Measurements from ENCODE around the gene MMS22L.

The MMS22L gene

DNA sequence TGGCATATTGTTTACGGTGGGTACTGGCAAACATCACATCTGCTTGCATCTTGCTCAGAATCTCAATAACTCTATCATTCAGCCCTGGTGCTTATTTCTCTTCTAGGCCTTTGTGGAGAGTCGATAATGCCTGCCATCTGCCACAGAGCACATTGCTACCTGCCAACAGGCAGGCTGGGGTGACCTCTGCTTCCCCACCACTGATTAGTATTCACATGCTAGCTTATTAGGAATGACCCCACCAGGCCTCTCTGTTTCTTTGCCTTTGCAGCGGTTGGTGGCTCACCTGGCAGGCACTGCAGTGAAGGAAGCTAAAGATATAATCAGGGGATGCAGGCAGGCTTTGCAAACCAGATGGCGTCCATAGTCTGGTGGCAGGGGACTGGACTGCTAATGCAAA is 154.5 kb downstream of the MMS22L start:
- no peak overlapping the region for H2AFZ ChIP-seq (ENCODE audit: low read depth)
- no peaks in the 10 kb centered on the region for H3K4me1 ChIP-seq (ENCODE audit: low read depth, poor library complexity, severe bottlenecking)
- H3K4me2 ChIP-seq = no peak overlapping the region
- no peak overlapping the region for H3K27ac ChIP-seq
- H3K79me2 ChIP-seq (ENCODE audit: insufficient read depth, low read depth) = no peaks in the 10 kb centered on the region
- no peaks in the 10 kb centered on the region for H3K27me3 ChIP-seq (ENCODE audit: insufficient read depth, low read depth)
- no peaks in the 10 kb centered on the region for H4K20me1 ChIP-seq (ENCODE audit: insufficient read depth)
- no peak for TF ChIP-seq CTCF (conservative IDR thresholded peaks at IDR 0.05; ENCODE audit: low read depth, low read length)
- no peaks in the 10 kb centered on the region for H3K36me3 ChIP-seq (ENCODE audit: insufficient read depth)
- H3K4me3 ChIP-seq (IDR thresholded peaks at IDR 0.05; ENCODE audit: insufficient read depth, low read depth, low read length) = no peak overlapping the region
- H3K9ac ChIP-seq = no peak overlapping the region

DNA sequence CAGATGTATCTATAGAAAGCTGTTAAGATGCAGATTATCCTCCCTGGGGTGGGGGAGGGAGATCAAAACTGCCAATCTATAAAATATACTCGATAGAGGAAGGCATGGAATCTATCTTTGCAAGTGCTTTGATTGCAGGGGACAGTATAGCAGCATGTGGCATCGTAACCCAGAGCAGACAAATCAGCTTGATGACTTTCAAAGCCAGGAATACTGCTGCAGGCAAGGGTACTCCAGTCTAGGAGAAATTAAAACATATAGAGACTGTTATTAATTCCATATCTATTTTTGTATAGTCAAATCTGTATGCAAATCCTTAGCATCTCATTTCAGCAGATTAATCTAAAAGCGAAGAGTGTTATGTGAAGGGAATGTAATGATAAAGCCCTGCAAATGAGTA is 159.4 kb downstream of the MMS22L start:
- Histone ChIP-seq H3K79me2 (ENCODE audit: insufficient read depth, low read depth) (no peaks in the 10 kb centered on the region), H3K4me1 (ENCODE audit: low read depth, poor library complexity, severe bottlenecking) (no peaks in the 10 kb centered on the region), H3K27ac (no peak overlapping the region), H3K36me3 (ENCODE audit: insufficient read depth) (no peaks in the 10 kb centered on the region), H3K4me3 (IDR thresholded peaks at IDR 0.05; ENCODE audit: insufficient read depth, low read depth, low read length) (no peak overlapping the region), H4K20me1 (ENCODE audit: insufficient read depth) (no peaks in the 10 kb centered on the region), H3K9ac (no peak overlapping the region), H2AFZ (ENCODE audit: low read depth) (no peak overlapping the region), H3K27me3 (ENCODE audit: insufficient read depth, low read depth) (no peaks in the 10 kb centered on the region), H3K4me2 (no peak overlapping the region)
- no peak for TF ChIP-seq CTCF (conservative IDR thresholded peaks at IDR 0.05; ENCODE audit: low read depth, low read length)

DNA sequence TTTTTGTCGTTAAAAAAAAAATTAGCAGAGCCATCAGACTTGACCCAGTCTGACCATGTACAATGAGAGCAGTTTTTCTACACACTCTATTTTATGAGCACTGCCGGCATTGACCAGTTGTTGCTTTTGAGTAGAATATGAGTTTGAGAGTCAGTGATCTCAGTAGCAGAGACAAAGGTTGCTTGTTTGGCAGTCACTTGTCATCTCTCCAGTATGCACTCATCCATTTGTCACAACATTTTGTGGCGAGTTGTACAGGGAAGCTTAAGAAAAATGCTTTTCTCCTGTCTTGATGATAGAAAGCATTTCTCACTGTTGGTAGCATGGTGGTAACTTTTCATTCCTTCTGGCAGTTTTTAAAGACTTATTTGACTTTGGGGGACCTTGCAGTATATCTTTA is 159.9 kb downstream of the MMS22L start:
- TF ChIP-seq CTCF (conservative IDR thresholded peaks at IDR 0.05; ENCODE audit: low read depth, low read length) = no peak
- no peaks in the 10 kb centered on the region for H3K36me3 ChIP-seq (ENCODE audit: insufficient read depth)
- H3K4me1 ChIP-seq (ENCODE audit: low read depth, poor library complexity, severe bottlenecking) = no peaks in the 10 kb centered on the region
- no peaks in the 10 kb centered on the region for H3K27me3 ChIP-seq (ENCODE audit: insufficient read depth, low read depth)
- no peak overlapping the region for H3K4me2 ChIP-seq
- H2AFZ ChIP-seq (ENCODE audit: low read depth) = no peak overlapping the region
- H3K9ac ChIP-seq = no peak overlapping the region
- no peak overlapping the region for H3K27ac ChIP-seq
- H4K20me1 ChIP-seq (ENCODE audit: insufficient read depth) = no peaks in the 10 kb centered on the region
- no peaks in the 10 kb centered on the region for H3K79me2 ChIP-seq (ENCODE audit: insufficient read depth, low read depth)
- H3K4me3 ChIP-seq (IDR thresholded peaks at IDR 0.05; ENCODE audit: insufficient read depth, low read depth, low read length) = no peak overlapping the region

DNA sequence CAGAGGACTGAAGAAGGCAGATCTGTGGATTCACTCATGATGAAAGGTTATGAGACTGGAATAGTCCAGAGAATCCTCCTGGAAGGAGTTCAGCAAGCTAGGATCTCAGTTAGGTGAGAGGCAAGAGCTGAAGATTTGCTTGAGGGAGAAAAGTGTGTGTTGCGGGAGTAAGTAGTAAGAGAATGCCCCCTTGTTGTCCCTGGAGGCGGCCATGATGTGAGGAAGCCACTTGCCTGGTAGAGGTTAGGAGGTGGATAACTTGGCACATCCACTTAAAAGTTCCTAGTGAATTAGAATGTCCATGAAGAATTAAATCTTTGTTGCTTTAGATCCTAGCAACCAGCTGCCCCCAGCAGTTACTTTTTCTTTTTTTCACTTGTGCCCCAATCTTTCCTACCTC is 162.5 kb downstream of the MMS22L start:
- no peak overlapping the region for H3K9ac ChIP-seq
- no peak overlapping the region for H3K27ac ChIP-seq
- H2AFZ ChIP-seq (ENCODE audit: low read depth) = no peak overlapping the region
- no peaks in the 10 kb centered on the region for H3K79me2 ChIP-seq (ENCODE audit: insufficient read depth, low read depth)
- no peak overlapping the region for H3K4me2 ChIP-seq
- H3K27me3 ChIP-seq (ENCODE audit: insufficient read depth, low read depth) = no peaks in the 10 kb centered on the region
- no peak overlapping the region for H3K4me3 ChIP-seq (IDR thresholded peaks at IDR 0.05; ENCODE audit: insufficient read depth, low read depth, low read length)
- no peak for TF ChIP-seq CTCF (conservative IDR thresholded peaks at IDR 0.05; ENCODE audit: low read depth, low read length)
- H3K36me3 ChIP-seq (ENCODE audit: insufficient read depth) = no peaks in the 10 kb centered on the region
- no peaks in the 10 kb centered on the region for H3K4me1 ChIP-seq (ENCODE audit: low read depth, poor library complexity, severe bottlenecking)
- no peaks in the 10 kb centered on the region for H4K20me1 ChIP-seq (ENCODE audit: insufficient read depth)

GRCh38 chr6:97114645-97115044 is 168.4 kb downstream of the MMS22L start:
- no peaks in the 10 kb centered on the region for H4K20me1 ChIP-seq (ENCODE audit: insufficient read depth)
- TF ChIP-seq CTCF (conservative IDR thresholded peaks at IDR 0.05; ENCODE audit: low read depth, low read length) = no peak
- no peak overlapping the region for H3K9ac ChIP-seq

More at GRCh38 chr6:97114645-97115044, 168.4 kb downstream of the MMS22L start:
- Histone ChIP-seq H3K4me1 (ENCODE audit: low read depth, poor library complexity, severe bottlenecking) (no peaks in the 10 kb centered on the region), H3K27ac (no peak overlapping the region), H2AFZ (ENCODE audit: low read depth) (no peak overlapping the region), H3K4me2 (no peak overlapping the region), H3K4me3 (IDR thresholded peaks at IDR 0.05; ENCODE audit: insufficient read depth, low read depth, low read length) (no peak overlapping the region), H3K27me3 (ENCODE audit: insufficient read depth, low read depth) (no peaks in the 10 kb centered on the region), H3K36me3 (ENCODE audit: insufficient read depth) (no peaks in the 10 kb centered on the region), H3K79me2 (ENCODE audit: insufficient read depth, low read depth) (no peaks in the 10 kb centered on the region)
